Stimulated activated CD4-positive, alpha-beta T cell treated with anti-CD3 and anti-CD28 coated beads, TNF-alpha, amount 100 ng/mL, for 1 hour (primary cell): ENCODE data around the gene RAB43.
"Not testable (repeated sequence)": the region's sequence is repeated elsewhere in the genome, so short reads cannot be mapped to it uniquely, and the experiment has no call there.

Experiments
- DNase-seq, 3 donors: peaks; one replicate each; pipeline ENCODE4 v3.0.0-alpha.2; 2020; ENCODE audit warnings: low read depth in 3 of 3, low spot score in 1 of 3

Gene RAB43

GRCh38 chr3:129122412-129123011 is 908 bp upstream of the RAB43 start:
- no peak for DNase-seq

- no peak for DNase-seq
Observed at GRCh38 chr3:129121016-129121791, 400 bp downstream of the RAB43 start.

GRCh38 chr3:129120254-129121004 is 1.2 kb downstream of the RAB43 start:
- DNase-seq: peak; percentile 69 to 79 (median 77)

GRCh38 chr3:129119365-129120100 is 2.1 kb downstream of the RAB43 start:
- DNase-seq: no peak

GRCh38 chr3:129118745-129119144 is 2.9 kb downstream of the RAB43 start:
- peak in 1 of 3 donors; percentile 39 for DNase-seq

- DNase-seq: no peak
Observed at GRCh38 chr3:129117134-129117533, 4.5 kb downstream of the RAB43 start.

- DNase-seq: no peak
Observed at GRCh38 chr3:129116482-129116946, 5.1 kb downstream of the RAB43 start.

GRCh38 chr3:129114455-129114854 is 7.1 kb downstream of the RAB43 start:
- DNase-seq: no peak

GRCh38 chr3:129112308-129113052 is 9.1 kb downstream of the RAB43 start:
- no peak for DNase-seq

- DNase-seq: not testable (repeated sequence)
Observed at GRCh38 chr3:129111076-129111780, 10.4 kb downstream of the RAB43 start.

GRCh38 chr3:129107793-129108192 is 13.8 kb downstream of the RAB43 start:
- no peak for DNase-seq

- no peak for DNase-seq
Observed at GRCh38 chr3:129106866-129107565, 14.6 kb downstream of the RAB43 start.

- DNase-seq: no peak
Observed at GRCh38 chr3:129106320-129106719, 15.3 kb downstream of the RAB43 start.

GRCh38 chr3:129105862-129106261 is 15.7 kb downstream of the RAB43 start:
- no peak for DNase-seq

GRCh38 chr3:129104498-129105079 is 17.0 kb downstream of the RAB43 start:
- no peak for DNase-seq

GRCh38 chr3:129104051-129104450 is 17.6 kb downstream of the RAB43 start:
- no peak for DNase-seq

- DNase-seq: no peak
Observed at GRCh38 chr3:129103296-129103695, 18.3 kb downstream of the RAB43 start.

- no peak for DNase-seq
Observed at GRCh38 chr3:129101370-129102138, 20.1 kb downstream of the RAB43 start.
